Measurements from ENCODE around the gene ACTRT3. TPM values are rescaled to one million over a fixed set of nuclear protein-coding genes. Genes with fewer than 3 reads are reported as not detected.

ACTRT3 gene
- total and polyA plus RNA-seq, 2 of the 13 experiments (the other 11 are each of a cell fraction or from before 2014, with no cell fraction given), result 0.42 to 0.97 TPM

DNA sequence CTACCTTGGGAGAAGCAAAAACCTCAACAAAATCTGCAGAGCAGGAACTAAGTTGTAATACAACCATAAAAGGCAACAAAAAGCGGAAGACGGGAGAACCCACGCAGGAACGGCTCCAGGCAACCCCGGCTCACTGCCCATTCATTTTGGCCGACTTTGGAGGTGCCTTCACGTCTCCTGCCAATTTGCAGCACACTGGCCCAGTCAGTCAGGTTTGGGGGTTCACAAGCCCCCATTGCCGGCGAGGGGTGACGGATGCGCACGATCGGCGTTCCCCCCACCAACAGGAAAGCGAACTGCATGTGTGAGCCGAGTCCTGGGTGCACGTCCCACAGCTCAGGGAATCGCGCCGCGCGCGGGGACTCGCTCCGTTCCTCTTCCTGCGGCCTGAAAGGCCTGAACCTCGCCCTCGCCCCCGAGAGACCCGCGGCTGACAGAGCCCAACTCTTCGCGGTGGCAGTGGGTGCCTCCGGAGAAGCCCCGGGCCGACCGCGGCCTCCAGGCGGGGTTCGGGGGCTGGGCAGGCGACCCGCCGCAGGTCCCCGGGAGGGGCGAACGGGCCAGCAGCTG, 5.0 kb downstream of the ACTRT3 start (continued):
- TF ChIP-seq ZC3H4 (CRISPR knock-in tag; IDR thresholded peaks at IDR 0.05; ENCODE audit: borderline replicate concordance) (no peak), ATRX (CRISPR knock-in tag; IDR thresholded peaks at IDR 0.05; ENCODE audit: borderline replicate concordance) (no peak), NFATC3 (CRISPR knock-in tag; IDR thresholded peaks at IDR 0.05) (no peak), GFI1 (CRISPR knock-in tag; IDR thresholded peaks at IDR 0.05; ENCODE audit: borderline replicate concordance) (0 out of 2 replicates have a peak, but pooled peaks have one; percentile 35), ZNF34 (CRISPR knock-in tag; IDR thresholded peaks at IDR 0.05; ENCODE audit: borderline replicate concordance) (no peak), ZSCAN22 (CRISPR knock-in tag; IDR thresholded peaks at IDR 0.05) (no peak), ZNF7 (CRISPR knock-in tag; IDR thresholded peaks at IDR 0.05) (no peak), MEIS2 (CRISPR knock-in tag; IDR thresholded peaks at IDR 0.05) (no peak), SSRP1 (CRISPR knock-in tag; IDR thresholded peaks at IDR 0.05) (no peak), ZNF441 (CRISPR knock-in tag; IDR thresholded peaks at IDR 0.05; ENCODE audit: borderline replicate concordance) (no peak), TEAD2 (CRISPR knock-in tag; IDR thresholded peaks at IDR 0.05) (no peak), ZFP36L2 (CRISPR knock-in tag; IDR thresholded peaks at IDR 0.05) (no peak), NR3C1 (CRISPR knock-in tag; IDR thresholded peaks at IDR 0.05) (no peak)
- TF ChIP-seq, protein P1, sequence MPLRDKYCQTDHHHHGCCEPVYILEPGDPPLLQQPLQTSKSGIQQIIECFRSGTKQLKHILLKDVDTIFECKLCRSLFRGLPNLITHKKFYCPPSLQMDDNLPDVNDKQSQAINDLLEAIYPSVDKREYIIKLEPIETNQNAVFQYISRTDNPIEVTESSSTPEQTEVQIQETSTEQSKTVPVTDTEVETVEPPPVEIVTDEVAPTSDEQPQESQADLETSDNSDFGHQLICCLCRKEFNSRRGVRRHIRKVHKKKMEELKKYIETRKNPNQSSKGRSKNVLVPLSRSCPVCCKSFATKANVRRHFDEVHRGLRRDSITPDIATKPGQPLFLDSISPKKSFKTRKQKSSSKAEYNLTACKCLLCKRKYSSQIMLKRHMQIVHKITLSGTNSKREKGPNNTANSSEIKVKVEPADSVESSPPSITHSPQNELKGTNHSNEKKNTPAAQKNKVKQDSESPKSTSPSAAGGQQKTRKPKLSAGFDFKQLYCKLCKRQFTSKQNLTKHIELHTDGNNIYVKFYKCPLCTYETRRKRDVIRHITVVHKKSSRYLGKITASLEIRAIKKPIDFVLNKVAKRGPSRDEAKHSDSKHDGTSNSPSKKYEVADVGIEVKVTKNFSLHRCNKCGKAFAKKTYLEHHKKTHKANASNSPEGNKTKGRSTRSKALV (CRISPR knock-in tag; IDR thresholded peaks at IDR 0.05), result no peak
- TF ChIP-seq, protein P2, sequence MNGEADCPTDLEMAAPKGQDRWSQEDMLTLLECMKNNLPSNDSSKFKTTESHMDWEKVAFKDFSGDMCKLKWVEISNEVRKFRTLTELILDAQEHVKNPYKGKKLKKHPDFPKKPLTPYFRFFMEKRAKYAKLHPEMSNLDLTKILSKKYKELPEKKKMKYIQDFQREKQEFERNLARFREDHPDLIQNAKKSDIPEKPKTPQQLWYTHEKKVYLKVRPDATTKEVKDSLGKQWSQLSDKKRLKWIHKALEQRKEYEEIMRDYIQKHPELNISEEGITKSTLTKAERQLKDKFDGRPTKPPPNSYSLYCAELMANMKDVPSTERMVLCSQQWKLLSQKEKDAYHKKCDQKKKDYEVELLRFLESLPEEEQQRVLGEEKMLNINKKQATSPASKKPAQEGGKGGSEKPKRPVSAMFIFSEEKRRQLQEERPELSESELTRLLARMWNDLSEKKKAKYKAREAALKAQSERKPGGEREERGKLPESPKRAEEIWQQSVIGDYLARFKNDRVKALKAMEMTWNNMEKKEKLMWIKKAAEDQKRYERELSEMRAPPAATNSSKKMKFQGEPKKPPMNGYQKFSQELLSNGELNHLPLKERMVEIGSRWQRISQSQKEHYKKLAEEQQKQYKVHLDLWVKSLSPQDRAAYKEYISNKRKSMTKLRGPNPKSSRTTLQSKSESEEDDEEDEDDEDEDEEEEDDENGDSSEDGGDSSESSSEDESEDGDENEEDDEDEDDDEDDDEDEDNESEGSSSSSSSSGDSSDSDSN (CRISPR knock-in tag; IDR thresholded peaks at IDR 0.05), result peak; percentile 73; the same call in 1 of the 2 replicates
- TF ChIP-seq, protein P3, sequence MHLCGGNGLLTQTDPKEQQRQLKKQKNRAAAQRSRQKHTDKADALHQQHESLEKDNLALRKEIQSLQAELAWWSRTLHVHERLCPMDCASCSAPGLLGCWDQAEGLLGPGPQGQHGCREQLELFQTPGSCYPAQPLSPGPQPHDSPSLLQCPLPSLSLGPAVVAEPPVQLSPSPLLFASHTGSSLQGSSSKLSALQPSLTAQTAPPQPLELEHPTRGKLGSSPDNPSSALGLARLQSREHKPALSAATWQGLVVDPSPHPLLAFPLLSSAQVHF (CRISPR knock-in tag; IDR thresholded peaks at IDR 0.05), result no peak
- TF ChIP-seq, protein P4, sequence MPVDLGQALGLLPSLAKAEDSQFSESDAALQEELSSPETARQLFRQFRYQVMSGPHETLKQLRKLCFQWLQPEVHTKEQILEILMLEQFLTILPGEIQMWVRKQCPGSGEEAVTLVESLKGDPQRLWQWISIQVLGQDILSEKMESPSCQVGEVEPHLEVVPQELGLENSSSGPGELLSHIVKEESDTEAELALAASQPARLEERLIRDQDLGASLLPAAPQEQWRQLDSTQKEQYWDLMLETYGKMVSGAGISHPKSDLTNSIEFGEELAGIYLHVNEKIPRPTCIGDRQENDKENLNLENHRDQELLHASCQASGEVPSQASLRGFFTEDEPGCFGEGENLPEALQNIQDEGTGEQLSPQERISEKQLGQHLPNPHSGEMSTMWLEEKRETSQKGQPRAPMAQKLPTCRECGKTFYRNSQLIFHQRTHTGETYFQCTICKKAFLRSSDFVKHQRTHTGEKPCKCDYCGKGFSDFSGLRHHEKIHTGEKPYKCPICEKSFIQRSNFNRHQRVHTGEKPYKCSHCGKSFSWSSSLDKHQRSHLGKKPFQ (CRISPR knock-in tag; IDR thresholded peaks at IDR 0.05; ENCODE audit: insufficient replicate concordance), result no peak
- TF ChIP-seq, protein P5, sequence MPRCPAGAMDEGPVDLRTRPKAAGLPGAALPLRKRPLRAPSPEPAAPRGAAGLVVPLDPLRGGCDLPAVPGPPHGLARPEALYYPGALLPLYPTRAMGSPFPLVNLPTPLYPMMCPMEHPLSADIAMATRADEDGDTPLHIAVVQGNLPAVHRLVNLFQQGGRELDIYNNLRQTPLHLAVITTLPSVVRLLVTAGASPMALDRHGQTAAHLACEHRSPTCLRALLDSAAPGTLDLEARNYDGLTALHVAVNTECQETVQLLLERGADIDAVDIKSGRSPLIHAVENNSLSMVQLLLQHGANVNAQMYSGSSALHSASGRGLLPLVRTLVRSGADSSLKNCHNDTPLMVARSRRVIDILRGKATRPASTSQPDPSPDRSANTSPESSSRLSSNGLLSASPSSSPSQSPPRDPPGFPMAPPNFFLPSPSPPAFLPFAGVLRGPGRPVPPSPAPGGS (CRISPR knock-in tag; IDR thresholded peaks at IDR 0.05), result no peak
- TF ChIP-seq, protein P6, sequence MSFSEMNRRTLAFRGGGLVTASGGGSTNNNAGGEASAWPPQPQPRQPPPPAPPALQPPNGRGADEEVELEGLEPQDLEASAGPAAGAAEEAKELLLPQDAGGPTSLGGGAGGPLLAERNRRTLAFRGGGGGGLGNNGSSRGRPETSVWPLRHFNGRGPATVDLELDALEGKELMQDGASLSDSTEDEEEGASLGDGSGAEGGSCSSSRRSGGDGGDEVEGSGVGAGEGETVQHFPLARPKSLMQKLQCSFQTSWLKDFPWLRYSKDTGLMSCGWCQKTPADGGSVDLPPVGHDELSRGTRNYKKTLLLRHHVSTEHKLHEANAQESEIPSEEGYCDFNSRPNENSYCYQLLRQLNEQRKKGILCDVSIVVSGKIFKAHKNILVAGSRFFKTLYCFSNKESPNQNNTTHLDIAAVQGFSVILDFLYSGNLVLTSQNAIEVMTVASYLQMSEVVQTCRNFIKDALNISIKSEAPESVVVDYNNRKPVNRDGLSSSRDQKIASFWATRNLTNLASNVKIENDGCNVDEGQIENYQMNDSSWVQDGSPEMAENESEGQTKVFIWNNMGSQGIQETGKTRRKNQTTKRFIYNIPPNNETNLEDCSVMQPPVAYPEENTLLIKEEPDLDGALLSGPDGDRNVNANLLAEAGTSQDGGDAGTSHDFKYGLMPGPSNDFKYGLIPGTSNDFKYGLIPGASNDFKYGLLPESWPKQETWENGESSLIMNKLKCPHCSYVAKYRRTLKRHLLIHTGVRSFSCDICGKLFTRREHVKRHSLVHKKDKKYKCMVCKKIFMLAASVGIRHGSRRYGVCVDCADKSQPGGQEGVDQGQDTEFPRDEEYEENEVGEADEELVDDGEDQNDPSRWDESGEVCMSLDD (CRISPR knock-in tag; IDR thresholded peaks at IDR 0.05; ENCODE audit: borderline replicate concordance), result 0 out of 2 replicates have a peak, but pooled peaks have one; percentile 27
